ENCODE data around the gene GKN1. TPM values are rescaled to one million over a fixed set of nuclear protein-coding genes. Genes with fewer than 3 reads are reported as not detected.

GKN1 gene
- total RNA-seq, 4 donors from 2014 or later = 0.62 to 4.7 TPM; not detected in 2

DNA sequence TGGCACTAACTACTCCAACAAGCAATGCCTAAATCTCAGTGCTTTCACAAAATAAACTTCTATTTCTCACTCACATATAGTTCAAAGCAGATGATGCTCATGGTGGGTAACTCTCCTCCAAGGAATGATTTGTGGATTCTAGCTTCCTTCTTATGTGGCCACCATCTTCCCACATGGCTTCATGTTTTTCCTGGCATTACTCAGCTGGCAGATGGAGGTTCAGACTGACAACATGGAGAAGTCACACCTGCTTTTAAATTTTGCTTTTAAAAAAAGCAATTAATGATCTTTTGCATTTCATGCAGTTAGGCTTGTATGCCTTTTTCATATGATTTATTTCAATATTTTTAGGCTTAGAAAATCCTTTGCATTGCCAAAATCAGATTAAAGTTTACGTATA, 15.4 kb upstream of the GKN1 start:
- Histone ChIP-seq H3K27ac (no peak overlapping the region), H3K4me1 (no peaks in the 10 kb centered on the region), H3K36me3 (no peaks in the 10 kb centered on the region), H3K9me3 (no peaks in the 10 kb centered on the region), H3K4me3 (no peak overlapping the region), H3K27me3 (no peaks in the 10 kb centered on the region)
- 76 to 87% methylated on average over 1 of the region's 1 CpG for WGBS, 2 donors (ENCODE audit: low coverage in 1 of 2)
- TF ChIP-seq EP300 (IDR thresholded peaks at IDR 0.05) (no peak), POLR2A (IDR thresholded peaks at IDR 0.05) (no peak), POLR2AphosphoS5 (IDR thresholded peaks at IDR 0.05) (no peak)
- TF ChIP-seq, protein P1, sequence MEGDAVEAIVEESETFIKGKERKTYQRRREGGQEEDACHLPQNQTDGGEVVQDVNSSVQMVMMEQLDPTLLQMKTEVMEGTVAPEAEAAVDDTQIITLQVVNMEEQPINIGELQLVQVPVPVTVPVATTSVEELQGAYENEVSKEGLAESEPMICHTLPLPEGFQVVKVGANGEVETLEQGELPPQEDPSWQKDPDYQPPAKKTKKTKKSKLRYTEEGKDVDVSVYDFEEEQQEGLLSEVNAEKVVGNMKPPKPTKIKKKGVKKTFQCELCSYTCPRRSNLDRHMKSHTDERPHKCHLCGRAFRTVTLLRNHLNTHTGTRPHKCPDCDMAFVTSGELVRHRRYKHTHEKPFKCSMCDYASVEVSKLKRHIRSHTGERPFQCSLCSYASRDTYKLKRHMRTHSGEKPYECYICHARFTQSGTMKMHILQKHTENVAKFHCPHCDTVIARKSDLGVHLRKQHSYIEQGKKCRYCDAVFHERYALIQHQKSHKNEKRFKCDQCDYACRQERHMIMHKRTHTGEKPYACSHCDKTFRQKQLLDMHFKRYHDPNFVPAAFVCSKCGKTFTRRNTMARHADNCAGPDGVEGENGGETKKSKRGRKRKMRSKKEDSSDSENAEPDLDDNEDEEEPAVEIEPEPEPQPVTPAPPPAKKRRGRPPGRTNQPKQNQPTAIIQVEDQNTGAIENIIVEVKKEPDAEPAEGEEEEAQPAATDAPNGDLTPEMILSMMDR (IDR thresholded peaks at IDR 0.05) = no peak
- no peak for ATAC-seq

DNA sequence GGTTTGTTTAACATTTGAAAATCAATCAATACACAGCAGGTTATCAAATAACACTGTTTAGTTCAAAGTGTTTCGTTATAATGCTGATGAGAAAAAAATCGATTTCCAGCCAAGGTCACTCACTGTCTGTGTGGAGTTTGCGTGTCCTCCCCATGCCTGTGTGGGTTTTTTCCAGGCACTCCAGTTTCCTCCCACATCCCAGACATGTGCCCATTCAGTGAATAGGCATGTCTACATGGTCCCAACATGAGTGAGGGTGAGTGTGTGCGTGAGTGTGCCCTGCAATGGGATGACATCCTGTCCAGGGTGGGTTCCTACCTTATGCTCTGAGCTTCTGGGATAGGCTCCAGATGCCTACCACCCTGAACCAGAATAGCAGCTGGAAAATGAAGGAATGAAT, 13.1 kb upstream of the GKN1 start:
- Histone ChIP-seq H3K9me3 (no peaks in the 10 kb centered on the region), H3K27ac (no peak overlapping the region), H3K4me1 (no peaks in the 10 kb centered on the region), H3K36me3 (no peaks in the 10 kb centered on the region), H3K27me3 (no peaks in the 10 kb centered on the region), H3K4me3 (no peak overlapping the region)
- no peak for ATAC-seq
- WGBS, 2 donors (ENCODE audit: low coverage in 1 of 2) = 91 to 100% methylated on average over 3 to 4 of the region's 4 CpGs
- TF ChIP-seq POLR2AphosphoS5 (IDR thresholded peaks at IDR 0.05) (no peak), POLR2A (IDR thresholded peaks at IDR 0.05) (no peak), EP300 (IDR thresholded peaks at IDR 0.05) (no peak)
- TF ChIP-seq, protein P1 (IDR thresholded peaks at IDR 0.05) = no peak

DNA sequence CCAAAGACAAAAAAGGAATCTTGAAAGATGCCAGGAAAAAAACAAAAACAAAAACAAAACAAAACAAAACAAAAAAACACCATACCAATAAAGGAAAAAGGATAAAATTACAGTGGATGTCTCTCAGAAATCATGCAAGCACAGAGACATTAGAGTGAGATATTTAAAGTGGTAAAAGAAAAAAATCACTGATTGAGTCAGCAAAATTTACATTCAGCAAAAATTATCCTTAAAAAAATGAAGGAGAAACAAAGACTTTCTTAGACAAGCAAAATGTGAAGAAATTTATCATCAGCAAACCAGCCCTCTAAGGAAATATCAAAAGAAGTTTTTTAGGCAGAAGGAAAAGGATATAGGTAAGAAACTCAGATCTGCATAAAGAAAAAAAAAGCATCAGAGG, 10.2 kb upstream of the GKN1 start:
- H3K9me3 ChIP-seq = no peaks in the 10 kb centered on the region
- ATAC-seq = no peak
- TF ChIP-seq POLR2AphosphoS5 (IDR thresholded peaks at IDR 0.05) (no peak), EP300 (IDR thresholded peaks at IDR 0.05) (no peak), POLR2A (IDR thresholded peaks at IDR 0.05) (no peak)
- TF ChIP-seq, protein P1 (IDR thresholded peaks at IDR 0.05) = no peak
- H3K27ac ChIP-seq = no peak overlapping the region
- H3K36me3 ChIP-seq = no peaks in the 10 kb centered on the region
- H3K4me3 ChIP-seq = no peak overlapping the region
- H3K27me3 ChIP-seq = no peaks in the 10 kb centered on the region
- no peaks in the 10 kb centered on the region for H3K4me1 ChIP-seq

DNA sequence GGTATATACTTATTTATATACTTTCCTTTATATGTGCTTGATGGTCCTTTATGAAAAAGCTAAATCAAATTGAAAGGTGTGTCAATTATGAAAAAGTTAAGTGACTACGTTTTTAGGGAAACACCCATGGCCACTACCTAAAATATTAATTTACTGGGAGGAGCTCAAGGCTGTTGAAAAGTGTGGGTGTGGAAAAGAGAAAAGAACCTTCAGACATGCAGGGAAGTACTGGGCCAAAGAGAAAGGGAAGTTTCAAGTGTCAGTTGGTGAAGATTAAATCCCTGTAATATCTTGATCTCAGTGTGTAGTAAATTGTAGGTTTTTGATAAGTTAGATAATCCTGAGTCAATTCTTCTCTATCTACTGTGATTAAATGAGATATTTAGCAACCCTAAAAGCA, 6.2 kb upstream of the GKN1 start:
- H3K27me3 ChIP-seq = no peaks in the 10 kb centered on the region
- H3K4me1 ChIP-seq = no peaks in the 10 kb centered on the region
- H3K9me3 ChIP-seq = no peaks in the 10 kb centered on the region
- H3K4me3 ChIP-seq = no peak overlapping the region
- no peaks in the 10 kb centered on the region for H3K36me3 ChIP-seq
- no peak for ATAC-seq
- TF ChIP-seq POLR2A (IDR thresholded peaks at IDR 0.05) = no peak
- no peak for TF ChIP-seq POLR2AphosphoS5 (IDR thresholded peaks at IDR 0.05)
- 59 to 88% methylated on average over 1 of the region's 1 CpG for WGBS, 2 donors (ENCODE audit: low coverage in 1 of 2)
- no peak overlapping the region for H3K27ac ChIP-seq

DNA sequence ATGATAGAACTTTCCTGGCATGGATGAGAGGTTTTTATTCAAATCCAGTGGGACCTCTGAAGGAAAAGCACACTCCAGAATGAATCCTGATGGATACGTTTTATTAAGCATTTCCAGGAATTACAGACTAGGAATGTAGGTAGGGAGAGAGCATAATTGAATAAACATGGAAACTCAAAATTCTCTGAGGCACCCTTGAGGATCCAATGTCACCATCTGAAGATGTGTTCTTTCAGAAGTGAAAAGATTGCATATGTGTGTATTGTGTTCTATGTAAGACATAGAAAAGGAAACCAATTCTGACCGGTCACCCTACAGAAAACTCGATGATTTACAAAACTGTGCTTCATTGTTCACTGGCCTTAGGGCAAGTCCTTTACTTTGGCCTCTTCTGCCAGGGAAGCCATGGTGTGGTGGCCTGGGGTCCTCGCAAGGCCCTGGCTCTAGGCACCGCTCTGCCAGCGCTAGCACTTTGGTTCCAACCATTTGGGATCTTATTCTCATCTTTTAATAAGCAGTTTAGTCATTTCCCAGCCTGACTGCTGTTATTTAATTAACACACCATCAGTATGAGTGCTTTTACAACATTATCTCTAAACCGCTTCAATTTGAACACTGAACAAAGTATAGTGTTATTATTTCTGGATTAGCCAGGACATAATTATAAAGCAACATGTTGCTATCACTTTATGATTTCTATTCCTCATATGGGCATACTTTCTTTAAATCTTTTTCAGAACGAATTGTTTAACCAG, 4.5 kb upstream of the GKN1 start:
- Histone ChIP-seq H3K27me3 (no peaks in the 10 kb centered on the region), H3K4me3 (no peak overlapping the region), H3K4me1 (no peaks in the 10 kb centered on the region), H3K27ac (no peak overlapping the region), H3K36me3 (no peaks in the 10 kb centered on the region), H3K9me3 (no peaks in the 10 kb centered on the region)
- no peak for ATAC-seq
- no peak for TF ChIP-seq EP300 (IDR thresholded peaks at IDR 0.05)
- TF ChIP-seq, protein P1 (IDR thresholded peaks at IDR 0.05) = no peak
- TF ChIP-seq POLR2AphosphoS5 (IDR thresholded peaks at IDR 0.05) = no peak
- TF ChIP-seq POLR2A (IDR thresholded peaks at IDR 0.05) = no peak
- WGBS, 2 donors (ENCODE audit: low coverage in 1 of 2) = 71 to 76% methylated on average over 6 to 8 of the region's 8 CpGs

Measured in gastroesophageal sphincter (tissue), 4 donors.